H1 (cell line): ENCODE measurements around the gene HBB. TPM values are rescaled to one million over a fixed set of nuclear protein-coding genes. Genes with fewer than 3 reads are reported as not detected.

Source experiments
- CTCF ChIA-PET: fragments of 300-600 bp; sonication (Branson Sonifier 250); formaldehyde crosslinking; loops from one replicate; lab custom pipeline; 2021; ENCODE audit not compliant: partially characterized antibody; lab: Charles Lee
- POLR2A ChIA-PET: fragments of 300-600 bp; sonication (Branson Sonifier 250); formaldehyde crosslinking; loops from one replicate; lab custom pipeline; 2021; ENCODE audit warnings: inconsistent platforms; ENCODE audit not compliant: partially characterized antibody; lab: Charles Lee
- DNase-seq, 2 experiments: peaks; one replicate each; pipeline versions ENCODE4 v3.0.0 to v3.0.0-alpha.2; 2010 to 2022; ENCODE audit warnings: low spot score in 2 of 2, low read depth in 1 of 2, mixed read lengths in 1 of 2
- FAIRE-seq: peaks from 2 replicates; lab custom pipeline; 2011; peaks lifted over from hg19 to GRCh38; lab: Jason Lieb, UNC
- H2AFZ ChIP-seq: 2 replicates; pipeline ENCODE4 v1.8.1; 2012; ENCODE audit warnings: low read length, inconsistent platforms
- H2AK5ac ChIP-seq: 2 replicates; pipeline ENCODE4 v1.6.1; 2013; ENCODE audit warnings: low read depth, low read length
- H2BK120ac ChIP-seq: replicated peaks from 2 replicates; pipeline ENCODE3; 2013; ENCODE audit warnings: low read depth, low read length, inconsistent platforms
- H2BK12ac ChIP-seq: 2 replicates; pipeline ENCODE4 v1.6.1; 2013; ENCODE audit warnings: low read depth, low read length
- H2BK15ac ChIP-seq: 2 replicates; pipeline ENCODE4 v1.6.1; 2013; ENCODE audit warnings: low read length
- H2BK20ac ChIP-seq: 2 replicates; pipeline ENCODE4 v1.6.1; 2013; ENCODE audit warnings: low read length
- H2BK5ac ChIP-seq: 2 replicates; pipeline ENCODE4 v1.6.1; 2013; ENCODE audit warnings: low read depth, low read length
- H3K14ac ChIP-seq: 2 replicates; pipeline ENCODE4 v1.6.1; 2013; ENCODE audit warnings: inconsistent platforms; ENCODE audit not compliant: insufficient read length
- H3K18ac ChIP-seq: 2 replicates; pipeline ENCODE4 v1.6.1; 2013; ENCODE audit warnings: low read length; ENCODE audit errors: extremely low read depth
- H3K23ac ChIP-seq: 2 replicates; pipeline ENCODE4 v1.6.1; 2013; ENCODE audit warnings: inconsistent platforms; ENCODE audit not compliant: insufficient read length
- H3K23me2 ChIP-seq: 2 replicates; pipeline ENCODE4 v1.6.1; 2013; ENCODE audit warnings: low read depth, low read length
- H3K27ac ChIP-seq: 2 replicates; pipeline ENCODE4 v1.6.1; 2011; ENCODE audit warnings: low read depth, low read length, inconsistent platforms
- H3K27me3 ChIP-seq, 4 experiments: replicated peaks in 1 of 4; 1 replicate in 1 of 4; 2 replicates in 3 of 4; pipeline versions ENCODE4 v1.6.1 to v1.8.1; 2011 to 2013; ENCODE audit warnings: low read length in 3 of 4, mild to moderate bottlenecking in 3 of 4, inconsistent platforms in 2 of 4, mixed read lengths in 2 of 4, moderate library complexity in 1 of 4; ENCODE audit not compliant: control insufficient read depth in 3 of 4, insufficient read depth in 3 of 4; ENCODE audit errors: extremely low read depth in 1 of 4
- H3K36me3 ChIP-seq, 4 experiments: 2 replicates each; pipeline versions ENCODE4 v1.6.1 to v1.8.1; 2011 to 2013; ENCODE audit warnings: mild to moderate bottlenecking in 4 of 4, low read length in 3 of 4, moderate library complexity in 2 of 4, control low read depth in 1 of 4, inconsistent platforms in 1 of 4; ENCODE audit not compliant: insufficient read depth in 4 of 4, control insufficient read depth in 2 of 4
- H3K4ac ChIP-seq: replicated peaks from 2 replicates; pipeline ENCODE3; 2013; ENCODE audit warnings: low read length, low read depth, mixed read lengths, inconsistent platforms; ENCODE audit not compliant: insufficient read length
- H3K4me1 ChIP-seq, 4 experiments: replicated peaks in 1 of 4; 1 replicate in 1 of 4; 2 replicates in 3 of 4; pipeline versions ENCODE4 v1.6.1 to v1.8.1; 2011 to 2013; ENCODE audit warnings: low read length in 3 of 4, inconsistent platforms in 2 of 4, mixed read lengths in 1 of 4; ENCODE audit not compliant: insufficient read depth in 4 of 4, control insufficient read depth in 3 of 4
- H3K4me2 ChIP-seq, 2 experiments: 2 replicates each; pipeline versions ENCODE4 v1.6.1 to v1.8.1; 2011 to 2013; ENCODE audit warnings: low read depth in 2 of 2, low read length in 2 of 2, control low read depth in 1 of 2, inconsistent platforms in 1 of 2, mild to moderate bottlenecking in 1 of 2; ENCODE audit not compliant: insufficient read depth in 1 of 2
- H3K4me3 ChIP-seq, 4 experiments: fragments of 200-600, 300-600 bp in 1 of 4; sonication (generic), shearing (Covaris generic), sonication (Bioruptor Twin) in 1 of 4; 2 replicates each; pipeline versions ENCODE4 v1.5.1 to v1.8.1; 2011 to 2016; ENCODE audit warnings: low read length in 4 of 4, low read depth in 3 of 4, control low read depth in 2 of 4, inconsistent platforms in 2 of 4, mild to moderate bottlenecking in 2 of 4, mixed read lengths in 1 of 4, moderate library complexity in 1 of 4; ENCODE audit not compliant: insufficient read depth in 2 of 4; ENCODE audit errors: extremely low read depth in 1 of 4
- H3K56ac ChIP-seq: replicated peaks from 2 replicates; pipeline ENCODE3; 2013; ENCODE audit warnings: low read depth, mild to moderate bottlenecking, mixed read lengths, low read length, inconsistent platforms; ENCODE audit not compliant: insufficient read length
- H3K79me1 ChIP-seq: 2 replicates; pipeline ENCODE4 v1.6.1; 2013; ENCODE audit warnings: low read depth, low read length, control low read depth
- H3K79me2 ChIP-seq, 2 experiments: 2 replicates each; pipeline versions ENCODE4 v1.6.1 to v1.8.1; 2012 to 2013; ENCODE audit warnings: low read length in 2 of 2, mild to moderate bottlenecking in 2 of 2, inconsistent platforms in 1 of 2; ENCODE audit not compliant: insufficient read depth in 2 of 2, control insufficient read depth in 1 of 2
- H3K9ac ChIP-seq, 4 experiments: replicated peaks in 1 of 4; 1 replicate in 1 of 4; 2 replicates in 3 of 4; pipeline versions ENCODE4 v1.6.1 to v1.8.1; 2011 to 2013; ENCODE audit warnings: low read depth in 3 of 4, low read length in 3 of 4, control low read depth in 2 of 4, mild to moderate bottlenecking in 2 of 4, moderate library complexity in 2 of 4, inconsistent platforms in 1 of 4; ENCODE audit errors: extremely low read depth in 1 of 4
- H3K9me3 ChIP-seq, 2 experiments: 2 replicates each; pipeline versions ENCODE4 v1.6.1 to v1.8.1; 2012 to 2013; ENCODE audit warnings: mild to moderate bottlenecking in 2 of 2, moderate library complexity in 2 of 2, control low read depth in 1 of 2, inconsistent platforms in 1 of 2, low read depth in 1 of 2, low read length in 1 of 2, mixed read lengths in 1 of 2; ENCODE audit not compliant: insufficient read depth in 2 of 2
- H4K20me1 ChIP-seq, 2 experiments: replicated peaks in 1 of 2; 2 replicates each; pipeline versions ENCODE3 to v1.8.1; 2011 to 2013; ENCODE audit warnings: inconsistent platforms in 2 of 2, low read length in 2 of 2, mild to moderate bottlenecking in 1 of 2; ENCODE audit not compliant: insufficient read depth in 2 of 2, control insufficient read depth in 1 of 2
- H4K5ac ChIP-seq: 2 replicates; pipeline ENCODE4 v1.6.1; 2013; ENCODE audit warnings: low read length, low read depth, mixed read lengths, inconsistent platforms; ENCODE audit not compliant: insufficient read length
- H4K8ac ChIP-seq: 2 replicates; pipeline ENCODE4 v1.8.0; 2013; ENCODE audit warnings: mild to moderate bottlenecking, moderate library complexity, low read length, inconsistent platforms; ENCODE audit not compliant: insufficient read depth; ENCODE audit errors: extremely low read depth
- H4K91ac ChIP-seq: replicated peaks from 2 replicates; pipeline ENCODE3; 2013; ENCODE audit warnings: low read length, mixed read lengths, inconsistent platforms; ENCODE audit not compliant: insufficient read length
- ATF3 ChIP-seq: IDR thresholded peaks from 2 replicates; pipeline ENCODE4 v1.6.1; 2011; ENCODE audit warnings: low read depth, mild to moderate bottlenecking, low read length; ENCODE audit not compliant: insufficient read depth
- CHD1 ChIP-seq: IDR thresholded peaks from 2 replicates; pipeline ENCODE4 v1.6.1; 2012; ENCODE audit warnings: low read depth, low read length, improper control_type of control experiment
- CHD2 ChIP-seq: IDR thresholded peaks from 2 replicates; pipeline ENCODE4 v1.6.1; 2012; ENCODE audit warnings: low read length, improper control_type of control experiment
- CREB1 ChIP-seq: IDR thresholded peaks from 2 replicates; pipeline ENCODE4 v1.6.1; 2012; ENCODE audit warnings: inconsistent platforms
- GABPA ChIP-seq: IDR thresholded peaks from 2 replicates; pipeline ENCODE4 v1.6.1; 2011; ENCODE audit warnings: mild to moderate bottlenecking, low read length, moderate library complexity, borderline replicate concordance; ENCODE audit not compliant: insufficient read depth
- HDAC2 ChIP-seq, 2 experiments: fragments of 300-600 bp in 1 of 2; sonication (generic) in 1 of 2; IDR thresholded peaks; 2 replicates each; pipeline ENCODE4 v1.6.1; 2011 to 2012; ENCODE audit warnings: low read depth in 2 of 2, low read length in 2 of 2, mild to moderate bottlenecking in 2 of 2, moderate library complexity in 2 of 2, borderline replicate concordance in 1 of 2, inconsistent platforms in 1 of 2
- SAP30 ChIP-seq: fragments of 300-600 bp; sonication (generic); IDR thresholded peaks from 2 replicates; pipeline ENCODE4 v1.7.1; 2012; ENCODE audit warnings: low read length, moderate library complexity, mild to moderate bottlenecking, inconsistent platforms; ENCODE audit not compliant: insufficient read depth, insufficient replicate concordance
- SIN3A ChIP-seq, 2 experiments: IDR thresholded peaks in 1 of 2; conservative IDR thresholded peaks in 1 of 2; 2 replicates each; pipeline ENCODE4 v1.6.1; 2011 to 2012; ENCODE audit warnings: low read length in 2 of 2, improper control_type of control experiment in 1 of 2, low read depth in 1 of 2, mild to moderate bottlenecking in 1 of 2
- TAF1 ChIP-seq: IDR thresholded peaks from 2 replicates; pipeline ENCODE4 v1.6.1; 2011; ENCODE audit warnings: mild to moderate bottlenecking, low read depth, low read length
- TAF7 ChIP-seq: optimal IDR thresholded peaks from 2 replicates; pipeline ENCODE3; 2011; ENCODE audit warnings: low read depth, mild to moderate bottlenecking, inconsistent platforms, low read length, moderate library complexity, borderline replicate concordance
- USF2 ChIP-seq: IDR thresholded peaks from 2 replicates; pipeline ENCODE4 v1.6.1; 2011; ENCODE audit warnings: low read length, improper control_type of control experiment
- WGBS, 2 experiments: shearing (Covaris generic) in 1 of 2; methylation state at CpG; one replicate each; pipeline versions ENCODE4 v1.1.6 to v1.1.7; 2013 to 2015; ENCODE audit warnings: low lambda C conversion rate in 2 of 2, mixed read lengths in 2 of 2, inconsistent platforms in 1 of 2, low coverage in 1 of 2, missing lambda C conversion rate in 1 of 2; ENCODE audit not compliant: insufficient replicate concordance in 2 of 2, insufficient coverage in 1 of 2, insufficient read length in 1 of 2; ENCODE audit errors: extremely low coverage in 1 of 2, missing lambda C conversion rate in 1 of 2; 5-methylcytosine and 5-hydroxymethylcytosine counted together
- polyA plus RNA-seq, 7 experiments: library from polyadenylated mRNA; depleted of rRNA in 3 of 7; stranded (reverse) in 5 of 7; unstranded in 2 of 7; fragments of >200 nt in 5 of 7; fragments of 200-250 nt in 2 of 7; gene quantifications; 1 replicate in 5 of 7; 2 replicates in 1 of 7; 4 replicates in 1 of 7; pipeline versions ENCODE4 v1.2.1 to v1.2.3, GENCODE V29; 2011 to 2013; ENCODE audit warnings: missing spikeins in 2 of 7, mixed read lengths in 2 of 7
- total RNA-seq: library from RNA; stranded (reverse); fragmentation: NEBNext Ultra II Directional; extraction: Animal tissue kit (Norgen Biotek cat#: 25700); gene quantifications from 2 replicates; pipeline ENCODE4 v1.2.1, GENCODE V29; 2021

The HBB gene
- total and polyA plus RNA-seq, 2 of the 8 experiments (the other 6 are each of a cell fraction or from before 2014, with no cell fraction given), result not detected

- H3K36me3 ChIP-seq, result no peaks in the 10 kb centered on the region
- H3K56ac ChIP-seq, result no peak overlapping the region
- H4K5ac ChIP-seq, result no peak overlapping the region
- FAIRE-seq (no peak), DNase-seq (no peak)
- H3K9me3 ChIP-seq, result no peaks in the 10 kb centered on the region
- H2BK12ac ChIP-seq, result no peak overlapping the region
- H2BK15ac ChIP-seq, result no peak overlapping the region
- no peak overlapping the region for H3K9ac ChIP-seq
- no peak overlapping the region for H3K4me2 ChIP-seq
- no peaks in the 10 kb centered on the region for H4K20me1 ChIP-seq
- no peak overlapping the region for H3K4ac ChIP-seq
- H2AFZ ChIP-seq, result no peak overlapping the region
- H3K79me1 ChIP-seq, result no peaks in the 10 kb centered on the region
- H4K8ac ChIP-seq, result no peak overlapping the region
- H3K4me3 ChIP-seq, result no peak overlapping the region
- no peak overlapping the region for H3K14ac ChIP-seq
- H4K91ac ChIP-seq, result no peak overlapping the region
- H3K79me2 ChIP-seq, result no peaks in the 10 kb centered on the region
- ChIA-PET CTCF (interaction anchor here (0.7 to 1.1 kb wide), 2 partner anchors 16 to 62 kb away, joined by 3 read pairs; no protein-coding TSS in a partner anchor), POLR2A (no interaction called here)
- no peak overlapping the region for H3K23ac ChIP-seq
- H2AK5ac ChIP-seq, result no peak overlapping the region
- H3K27ac ChIP-seq, result no peak overlapping the region
- no peak overlapping the region for H2BK5ac ChIP-seq
- no peak overlapping the region for H2BK20ac ChIP-seq
- 76% methylated on average over 4 of the region's 4 CpGs; no CpG with 5 or more reads in 1 of the 2 experiments for WGBS, 2 experiments
- no peaks in the 10 kb centered on the region; a peak in 2 of 7 replicates for H3K4me1 ChIP-seq
- no peaks in the 10 kb centered on the region for H3K27me3 ChIP-seq
- no peak overlapping the region for H3K18ac ChIP-seq
- no peaks in the 10 kb centered on the region; the same call in 1 of the 2 replicates for H3K23me2 ChIP-seq
- H2BK120ac ChIP-seq, result no peak overlapping the region
- TF ChIP-seq TAF7 (no peak), SIN3A (conservative IDR thresholded peaks at IDR 0.05 in 1 of 2, IDR thresholded peaks at IDR 0.05 in 1 of 2; ENCODE audit: low read depth in 1 of 2, low read length in 2 of 2) (no peak), GABPA (no peak), SAP30 (no peak), CREB1 (no peak), HDAC2 (IDR thresholded peaks at IDR 0.05; ENCODE audit: borderline replicate concordance in 1 of 2, low read depth in 2 of 2, low read length in 2 of 2) (no peak), USF2 (no peak), ATF3 (no peak), TAF1 (no peak), CHD2 (no peak), CHD1 (no peak)
Measured at GRCh38 chr11:5272395-5273017, 45.6 kb upstream of the HBB start.
